ENCODE data around the gene NHEJ1. TPM values are rescaled to one million over a fixed set of nuclear protein-coding genes. Genes with fewer than 3 reads are reported as not detected.

Gene NHEJ1
- total and polyA plus RNA-seq, 12 donors: 3.8 to 12.0 (median 7.1) TPM

DNA sequence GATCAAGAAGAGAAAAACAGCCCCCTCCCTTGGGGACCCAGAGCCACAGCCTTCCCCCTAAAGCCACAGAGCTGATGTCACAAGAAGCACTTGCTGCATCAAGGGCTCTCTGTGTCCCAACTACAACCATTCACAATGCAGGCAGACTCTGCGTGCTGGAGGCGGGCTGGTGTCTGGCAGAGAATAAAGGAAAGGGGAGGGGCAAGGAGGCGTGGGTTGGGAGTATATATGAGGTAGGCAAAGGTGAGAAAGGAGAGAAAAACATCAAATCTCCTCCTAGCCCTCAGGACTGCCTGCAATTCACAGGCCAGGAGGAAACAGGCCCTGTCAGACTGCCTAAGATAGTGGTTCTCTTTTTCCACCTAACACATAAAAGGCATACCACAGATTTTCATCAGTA, 51.1 kb downstream of the NHEJ1 start:
- ATAC-seq: peak in 5 of 8 donors; percentile 31 to 59 (median 48)
- intact Hi-C loops (cut with DNase I): no loop called here
- no peak overlapping the region for H3K27ac ChIP-seq

DNA sequence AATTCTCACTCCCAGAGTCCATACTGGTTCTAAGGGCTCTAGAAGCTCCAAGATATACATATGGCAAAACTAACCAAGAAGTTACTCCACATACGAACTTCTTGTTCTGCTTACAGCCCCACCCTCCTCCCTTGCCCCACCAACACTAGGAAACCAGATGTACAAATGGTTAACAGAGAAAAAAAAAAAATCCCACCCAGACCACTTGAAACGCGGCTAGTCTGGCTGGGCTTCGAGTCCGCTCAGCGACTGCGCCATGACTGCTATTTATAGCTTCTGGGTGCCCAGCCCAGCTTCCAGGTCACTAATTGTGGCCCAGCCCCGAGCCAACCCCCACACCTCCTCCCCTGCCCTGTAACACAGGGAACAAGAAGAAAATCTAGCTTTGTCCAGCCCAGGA, 52.9 kb downstream of the NHEJ1 start:
- Histone ChIP-seq H3K36me3 (no peaks in the 10 kb centered on the region), H3K4me3 (no peak overlapping the region), H3K27ac (no peak overlapping the region), H3K27me3 (no peaks in the 10 kb centered on the region), H3K9me3 (no peaks in the 10 kb centered on the region), H3K4me1 (peaks cover 4 to 38% (median 18%) of the 10 kb centered on the region in 9 donors)
- 15 to 27% methylated on average over 8 of the region's 8 CpGs for WGBS, 2 donors
- DNase-seq: peak in 1 of 2 donors; percentile 34
- ATAC-seq: peak in 5 of 8 donors; percentile 61 to 88 (median 80)
- TF ChIP-seq, protein P1, sequence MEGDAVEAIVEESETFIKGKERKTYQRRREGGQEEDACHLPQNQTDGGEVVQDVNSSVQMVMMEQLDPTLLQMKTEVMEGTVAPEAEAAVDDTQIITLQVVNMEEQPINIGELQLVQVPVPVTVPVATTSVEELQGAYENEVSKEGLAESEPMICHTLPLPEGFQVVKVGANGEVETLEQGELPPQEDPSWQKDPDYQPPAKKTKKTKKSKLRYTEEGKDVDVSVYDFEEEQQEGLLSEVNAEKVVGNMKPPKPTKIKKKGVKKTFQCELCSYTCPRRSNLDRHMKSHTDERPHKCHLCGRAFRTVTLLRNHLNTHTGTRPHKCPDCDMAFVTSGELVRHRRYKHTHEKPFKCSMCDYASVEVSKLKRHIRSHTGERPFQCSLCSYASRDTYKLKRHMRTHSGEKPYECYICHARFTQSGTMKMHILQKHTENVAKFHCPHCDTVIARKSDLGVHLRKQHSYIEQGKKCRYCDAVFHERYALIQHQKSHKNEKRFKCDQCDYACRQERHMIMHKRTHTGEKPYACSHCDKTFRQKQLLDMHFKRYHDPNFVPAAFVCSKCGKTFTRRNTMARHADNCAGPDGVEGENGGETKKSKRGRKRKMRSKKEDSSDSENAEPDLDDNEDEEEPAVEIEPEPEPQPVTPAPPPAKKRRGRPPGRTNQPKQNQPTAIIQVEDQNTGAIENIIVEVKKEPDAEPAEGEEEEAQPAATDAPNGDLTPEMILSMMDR (IDR thresholded peaks at IDR 0.05): no peak
- intact Hi-C loops (cut with DNase I): no loop called here

More for the DNA sequence above, 51.1 kb downstream of the NHEJ1 start:
- Histone ChIP-seq H3K4me3 (no peak overlapping the region), H3K36me3 (no peaks in the 10 kb centered on the region), H3K4me1 (peaks cover 4 to 38% (median 18%) of the 10 kb centered on the region in 9 donors), H3K9me3 (no peaks in the 10 kb centered on the region), H3K27me3 (no peaks in the 10 kb centered on the region)
- TF ChIP-seq, protein P1 (IDR thresholded peaks at IDR 0.05): no peak
- no peak for DNase-seq
- 71 to 76% methylated on average over 3 of the region's 3 CpGs for WGBS, 2 donors

DNA sequence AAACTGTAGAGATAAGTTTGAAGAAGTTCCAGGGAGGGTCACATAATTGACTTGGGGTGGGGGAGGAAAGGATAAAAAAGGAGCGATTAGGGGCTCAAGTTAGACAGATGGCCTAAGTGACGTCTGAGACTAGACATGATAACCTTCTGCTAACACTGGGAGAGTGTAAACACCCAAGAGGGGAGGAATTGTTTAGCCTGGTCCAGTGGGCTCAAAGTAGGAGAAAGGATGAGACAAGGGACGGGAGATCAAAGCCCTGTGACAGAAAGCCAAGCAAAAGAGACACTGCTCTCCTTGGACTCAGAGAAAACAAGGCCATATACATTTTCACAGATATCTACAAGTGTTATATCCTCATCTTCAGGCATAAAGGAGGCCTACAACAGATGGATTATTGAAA, 54.4 kb downstream of the NHEJ1 start:
- DNase-seq: no peak
- Histone ChIP-seq H3K27ac (no peak overlapping the region), H3K27me3 (no peaks in the 10 kb centered on the region), H3K9me3 (no peaks in the 10 kb centered on the region), H3K36me3 (no peaks in the 10 kb centered on the region), H3K4me1 (peaks cover 4 to 38% (median 18%) of the 10 kb centered on the region in 9 donors), H3K4me3 (no peak overlapping the region)
- intact Hi-C loops (cut with DNase I): no loop called here
- WGBS, 2 donors: 88 to 90% methylated on average over 3 of the region's 3 CpGs
- TF ChIP-seq, protein P1 (IDR thresholded peaks at IDR 0.05): no peak
- no peak for ATAC-seq

DNA sequence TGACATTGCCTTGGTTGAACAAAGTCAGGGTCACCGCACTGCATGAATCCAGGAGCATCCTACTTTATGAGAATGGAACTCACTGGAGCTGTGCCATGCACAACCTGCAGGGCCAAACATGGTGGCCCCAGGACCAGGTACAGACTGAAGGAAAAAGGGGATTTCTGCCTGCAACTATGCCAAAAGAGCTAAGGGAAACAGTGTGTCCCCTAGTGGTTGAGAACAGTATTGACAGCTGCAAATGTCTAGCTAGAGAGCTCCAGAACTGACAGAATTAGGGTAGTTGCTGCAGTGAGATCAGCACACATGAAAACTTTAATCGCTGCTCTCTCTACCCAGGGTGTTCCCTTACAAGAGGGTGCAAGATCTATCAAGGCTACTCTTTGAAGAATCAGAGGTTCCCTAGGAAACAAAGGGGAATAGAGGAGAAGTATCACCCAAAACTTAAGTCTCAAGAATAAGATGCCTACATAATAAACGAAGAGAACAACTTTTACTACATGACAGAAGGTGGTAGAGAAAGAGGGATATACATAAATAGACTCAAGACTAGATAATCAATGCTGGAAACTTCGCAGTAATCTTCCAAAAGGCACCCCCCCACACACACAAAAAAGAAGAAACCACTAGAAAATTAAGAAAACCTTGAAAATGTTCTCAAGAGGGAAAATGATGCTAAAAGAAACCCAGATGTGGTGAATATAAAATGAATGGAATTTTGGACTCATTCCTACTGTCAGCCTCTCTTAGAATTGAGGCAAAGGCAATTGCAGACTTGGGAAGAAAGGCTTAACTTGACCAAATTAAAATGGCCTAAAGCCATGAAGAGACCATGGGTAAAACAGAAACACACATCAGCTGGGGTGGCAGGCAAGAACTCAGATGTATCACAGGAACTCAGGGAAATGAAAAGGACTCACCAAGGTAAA, 56.2 kb downstream of the NHEJ1 start:
- no peak for DNase-seq
- peaks cover 4 to 29% (median 14%) of the 10 kb centered on the region in 9 donors for H3K4me1 ChIP-seq
- WGBS, 2 donors: 76 to 77% methylated on average over 4 of the region's 4 CpGs
- no peak overlapping the region for H3K4me3 ChIP-seq
- no peaks in the 10 kb centered on the region for H3K36me3 ChIP-seq
- intact Hi-C loops (cut with DNase I): loop anchor here in 1 of 10 donors (2.0 kb wide), 1 partner anchor 44 kb away; the partner anchor contains the start of gene IHH
- no peaks in the 10 kb centered on the region for H3K27me3 ChIP-seq
- TF ChIP-seq, protein P1 (IDR thresholded peaks at IDR 0.05): peak; percentile 42 to 77 (median 53)
- H3K9me3 ChIP-seq: no peaks in the 10 kb centered on the region
- H3K27ac ChIP-seq: no peak overlapping the region
- no peak for ATAC-seq

Measured in heart right ventricle (tissue), 16 donors.